H1 (cell line): ENCODE results near the gene LIMK2. TPM values are rescaled to one million over a fixed set of nuclear protein-coding genes. Genes with fewer than 3 reads are reported as not detected.

Source experiments
- CTCF ChIA-PET: fragments of 300-600 bp; sonication (Branson Sonifier 250); formaldehyde crosslinking; loops from one replicate; lab custom pipeline; 2021; ENCODE audit not compliant: partially characterized antibody; lab: Charles Lee
- POLR2A ChIA-PET: fragments of 300-600 bp; sonication (Branson Sonifier 250); formaldehyde crosslinking; loops from one replicate; lab custom pipeline; 2021; ENCODE audit warnings: inconsistent platforms; ENCODE audit not compliant: partially characterized antibody; lab: Charles Lee
- DNase-seq, 2 experiments: peaks; one replicate each; pipeline versions ENCODE4 v3.0.0 to v3.0.0-alpha.2; 2010 to 2022; ENCODE audit warnings: low spot score in 2 of 2, low read depth in 1 of 2, mixed read lengths in 1 of 2
- FAIRE-seq: peaks from 2 replicates; lab custom pipeline; 2011; peaks lifted over from hg19 to GRCh38; lab: Jason Lieb, UNC
- H2AFZ ChIP-seq: 2 replicates; pipeline ENCODE4 v1.8.1; 2012; ENCODE audit warnings: low read length, inconsistent platforms
- H2AK5ac ChIP-seq: 2 replicates; pipeline ENCODE4 v1.6.1; 2013; ENCODE audit warnings: low read depth, low read length
- H2BK120ac ChIP-seq: replicated peaks from 2 replicates; pipeline ENCODE3; 2013; ENCODE audit warnings: low read depth, low read length, inconsistent platforms
- H2BK12ac ChIP-seq: 2 replicates; pipeline ENCODE4 v1.6.1; 2013; ENCODE audit warnings: low read depth, low read length
- H2BK15ac ChIP-seq: 2 replicates; pipeline ENCODE4 v1.6.1; 2013; ENCODE audit warnings: low read length
- H2BK20ac ChIP-seq: 2 replicates; pipeline ENCODE4 v1.6.1; 2013; ENCODE audit warnings: low read length
- H2BK5ac ChIP-seq: 2 replicates; pipeline ENCODE4 v1.6.1; 2013; ENCODE audit warnings: low read depth, low read length
- H3K14ac ChIP-seq: 2 replicates; pipeline ENCODE4 v1.6.1; 2013; ENCODE audit warnings: inconsistent platforms; ENCODE audit not compliant: insufficient read length
- H3K18ac ChIP-seq: 2 replicates; pipeline ENCODE4 v1.6.1; 2013; ENCODE audit warnings: low read length; ENCODE audit errors: extremely low read depth
- H3K23ac ChIP-seq: 2 replicates; pipeline ENCODE4 v1.6.1; 2013; ENCODE audit warnings: inconsistent platforms; ENCODE audit not compliant: insufficient read length
- H3K23me2 ChIP-seq: 2 replicates; pipeline ENCODE4 v1.6.1; 2013; ENCODE audit warnings: low read depth, low read length
- H3K27ac ChIP-seq: 2 replicates; pipeline ENCODE4 v1.6.1; 2011; ENCODE audit warnings: low read depth, low read length, inconsistent platforms
- H3K27me3 ChIP-seq, 4 experiments: replicated peaks in 1 of 4; 1 replicate in 1 of 4; 2 replicates in 3 of 4; pipeline versions ENCODE4 v1.6.1 to v1.8.1; 2011 to 2013; ENCODE audit warnings: low read length in 3 of 4, mild to moderate bottlenecking in 3 of 4, inconsistent platforms in 2 of 4, mixed read lengths in 2 of 4, moderate library complexity in 1 of 4; ENCODE audit not compliant: control insufficient read depth in 3 of 4, insufficient read depth in 3 of 4; ENCODE audit errors: extremely low read depth in 1 of 4
- H3K36me3 ChIP-seq, 4 experiments: 2 replicates each; pipeline versions ENCODE4 v1.6.1 to v1.8.1; 2011 to 2013; ENCODE audit warnings: mild to moderate bottlenecking in 4 of 4, low read length in 3 of 4, moderate library complexity in 2 of 4, control low read depth in 1 of 4, inconsistent platforms in 1 of 4; ENCODE audit not compliant: insufficient read depth in 4 of 4, control insufficient read depth in 2 of 4
- H3K4ac ChIP-seq: replicated peaks from 2 replicates; pipeline ENCODE3; 2013; ENCODE audit warnings: low read length, low read depth, mixed read lengths, inconsistent platforms; ENCODE audit not compliant: insufficient read length
- H3K4me1 ChIP-seq, 4 experiments: replicated peaks in 1 of 4; 1 replicate in 1 of 4; 2 replicates in 3 of 4; pipeline versions ENCODE4 v1.6.1 to v1.8.1; 2011 to 2013; ENCODE audit warnings: low read length in 3 of 4, inconsistent platforms in 2 of 4, mixed read lengths in 1 of 4; ENCODE audit not compliant: insufficient read depth in 4 of 4, control insufficient read depth in 3 of 4
- H3K4me2 ChIP-seq, 2 experiments: 2 replicates each; pipeline versions ENCODE4 v1.6.1 to v1.8.1; 2011 to 2013; ENCODE audit warnings: low read depth in 2 of 2, low read length in 2 of 2, control low read depth in 1 of 2, inconsistent platforms in 1 of 2, mild to moderate bottlenecking in 1 of 2; ENCODE audit not compliant: insufficient read depth in 1 of 2
- H3K4me3 ChIP-seq, 4 experiments: fragments of 200-600, 300-600 bp in 1 of 4; sonication (generic), shearing (Covaris generic), sonication (Bioruptor Twin) in 1 of 4; 2 replicates each; pipeline versions ENCODE4 v1.5.1 to v1.8.1; 2011 to 2016; ENCODE audit warnings: low read length in 4 of 4, low read depth in 3 of 4, control low read depth in 2 of 4, inconsistent platforms in 2 of 4, mild to moderate bottlenecking in 2 of 4, mixed read lengths in 1 of 4, moderate library complexity in 1 of 4; ENCODE audit not compliant: insufficient read depth in 2 of 4; ENCODE audit errors: extremely low read depth in 1 of 4
- H3K56ac ChIP-seq: replicated peaks from 2 replicates; pipeline ENCODE3; 2013; ENCODE audit warnings: low read depth, mild to moderate bottlenecking, mixed read lengths, low read length, inconsistent platforms; ENCODE audit not compliant: insufficient read length
- H3K79me1 ChIP-seq: 2 replicates; pipeline ENCODE4 v1.6.1; 2013; ENCODE audit warnings: low read depth, low read length, control low read depth
- H3K79me2 ChIP-seq, 2 experiments: 2 replicates each; pipeline versions ENCODE4 v1.6.1 to v1.8.1; 2012 to 2013; ENCODE audit warnings: low read length in 2 of 2, mild to moderate bottlenecking in 2 of 2, inconsistent platforms in 1 of 2; ENCODE audit not compliant: insufficient read depth in 2 of 2, control insufficient read depth in 1 of 2
- H3K9ac ChIP-seq, 4 experiments: replicated peaks in 1 of 4; 1 replicate in 1 of 4; 2 replicates in 3 of 4; pipeline versions ENCODE4 v1.6.1 to v1.8.1; 2011 to 2013; ENCODE audit warnings: low read depth in 3 of 4, low read length in 3 of 4, control low read depth in 2 of 4, mild to moderate bottlenecking in 2 of 4, moderate library complexity in 2 of 4, inconsistent platforms in 1 of 4; ENCODE audit errors: extremely low read depth in 1 of 4
- H3K9me3 ChIP-seq, 2 experiments: 2 replicates each; pipeline versions ENCODE4 v1.6.1 to v1.8.1; 2012 to 2013; ENCODE audit warnings: mild to moderate bottlenecking in 2 of 2, moderate library complexity in 2 of 2, control low read depth in 1 of 2, inconsistent platforms in 1 of 2, low read depth in 1 of 2, low read length in 1 of 2, mixed read lengths in 1 of 2; ENCODE audit not compliant: insufficient read depth in 2 of 2
- H4K20me1 ChIP-seq, 2 experiments: replicated peaks in 1 of 2; 2 replicates each; pipeline versions ENCODE3 to v1.8.1; 2011 to 2013; ENCODE audit warnings: inconsistent platforms in 2 of 2, low read length in 2 of 2, mild to moderate bottlenecking in 1 of 2; ENCODE audit not compliant: insufficient read depth in 2 of 2, control insufficient read depth in 1 of 2
- H4K5ac ChIP-seq: 2 replicates; pipeline ENCODE4 v1.6.1; 2013; ENCODE audit warnings: low read length, low read depth, mixed read lengths, inconsistent platforms; ENCODE audit not compliant: insufficient read length
- H4K8ac ChIP-seq: 2 replicates; pipeline ENCODE4 v1.8.0; 2013; ENCODE audit warnings: mild to moderate bottlenecking, moderate library complexity, low read length, inconsistent platforms; ENCODE audit not compliant: insufficient read depth; ENCODE audit errors: extremely low read depth
- H4K91ac ChIP-seq: replicated peaks from 2 replicates; pipeline ENCODE3; 2013; ENCODE audit warnings: low read length, mixed read lengths, inconsistent platforms; ENCODE audit not compliant: insufficient read length
- ASH2L ChIP-seq: fragments of 200-600, 300-600 bp; sonication (generic); IDR thresholded peaks from one replicate; pipeline ENCODE4 v1.7.1; 2017; ENCODE audit warnings: low read length
- CREB1 ChIP-seq: IDR thresholded peaks from 2 replicates; pipeline ENCODE4 v1.6.1; 2012; ENCODE audit warnings: inconsistent platforms
- FOSL1 ChIP-seq: IDR thresholded peaks from 2 replicates; pipeline ENCODE4 v1.6.1; 2011; ENCODE audit warnings: mild to moderate bottlenecking, low read depth, low read length, moderate library complexity; ENCODE audit not compliant: insufficient read depth
- SUZ12 ChIP-seq: fragments of 200-600 bp; sonication (generic); IDR thresholded peaks from 2 replicates; pipeline ENCODE4 v1.6.1; 2012; ENCODE audit warnings: mild to moderate bottlenecking, inconsistent platforms, low read length, moderate library complexity, mixed read lengths
- WGBS, 2 experiments: shearing (Covaris generic) in 1 of 2; methylation state at CpG; one replicate each; pipeline versions ENCODE4 v1.1.6 to v1.1.7; 2013 to 2015; ENCODE audit warnings: low lambda C conversion rate in 2 of 2, mixed read lengths in 2 of 2, inconsistent platforms in 1 of 2, low coverage in 1 of 2, missing lambda C conversion rate in 1 of 2; ENCODE audit not compliant: insufficient replicate concordance in 2 of 2, insufficient coverage in 1 of 2, insufficient read length in 1 of 2; ENCODE audit errors: extremely low coverage in 1 of 2, missing lambda C conversion rate in 1 of 2; 5-methylcytosine and 5-hydroxymethylcytosine counted together
- polyA plus RNA-seq, 7 experiments: library from polyadenylated mRNA; depleted of rRNA in 3 of 7; stranded (reverse) in 5 of 7; unstranded in 2 of 7; fragments of >200 nt in 5 of 7; fragments of 200-250 nt in 2 of 7; gene quantifications; 1 replicate in 5 of 7; 2 replicates in 1 of 7; 4 replicates in 1 of 7; pipeline versions ENCODE4 v1.2.1 to v1.2.3, GENCODE V29; 2011 to 2013; ENCODE audit warnings: missing spikeins in 2 of 7, mixed read lengths in 2 of 7
- total RNA-seq: library from RNA; stranded (reverse); fragmentation: NEBNext Ultra II Directional; extraction: Animal tissue kit (Norgen Biotek cat#: 25700); gene quantifications from 2 replicates; pipeline ENCODE4 v1.2.1, GENCODE V29; 2021

The LIMK2 gene
- total and polyA plus RNA-seq, 2 of the 8 experiments (the other 6 are each of a cell fraction or from before 2014, with no cell fraction given) = 13.2 to 37.6 TPM

- H2BK15ac ChIP-seq = no peak overlapping the region
- 83% methylated on average over 1 of the region's 1 CpG; no CpG with 5 or more reads in 1 of the 2 experiments for WGBS, 2 experiments
- no peak overlapping the region for H4K91ac ChIP-seq
- H3K14ac ChIP-seq = no peak overlapping the region
- no peak overlapping the region for H2BK5ac ChIP-seq
- no peaks in the 10 kb centered on the region for H3K9me3 ChIP-seq
- no peak overlapping the region for H3K27ac ChIP-seq
- ChIA-PET CTCF (interaction anchor here (2.2 kb wide), 1 partner anchor 35 kb away, joined by 9 read pairs; no protein-coding TSS in a partner anchor), POLR2A (interaction anchor here (2.7 kb wide), 1 partner anchor 8 kb away, joined by 9 read pairs; no protein-coding TSS in a partner anchor)
- no peak overlapping the region for H2AFZ ChIP-seq
- DNase-seq (no peak), FAIRE-seq (no peak)
- no peak overlapping the region for H2BK120ac ChIP-seq
- H3K27me3 ChIP-seq = no peaks in the 10 kb centered on the region
- H2AK5ac ChIP-seq = no peak overlapping the region
- H2BK12ac ChIP-seq = no peak overlapping the region
- H3K79me1 ChIP-seq = no peaks in the 10 kb centered on the region
- no peak overlapping the region for H3K4ac ChIP-seq
- H3K18ac ChIP-seq = no peak overlapping the region
- peaks cover 0 to 3% (median 0%) of the 10 kb centered on the region in 4 experiments; a peak in 1 of 8 replicates for H3K36me3 ChIP-seq
- no peak overlapping the region for H3K23ac ChIP-seq
- peaks cover 0 to 6% (median 1%) of the 10 kb centered on the region in 4 experiments; a peak in 2 of 7 replicates for H3K4me1 ChIP-seq
- H3K9ac ChIP-seq = no peak overlapping the region
- H4K8ac ChIP-seq = no peak overlapping the region
- H3K56ac ChIP-seq = no peak overlapping the region
- H3K4me2 ChIP-seq = no peak overlapping the region
- H4K20me1 ChIP-seq = peaks cover 0 to 4% of the 10 kb centered on the region in 2 experiments
- H4K5ac ChIP-seq = no peak overlapping the region
- H2BK20ac ChIP-seq = no peak overlapping the region
- TF ChIP-seq ASH2L (no peak), FOSL1 (no peak), SUZ12 (no peak), CREB1 (no peak)
- H3K79me2 ChIP-seq = 0 out of 4 replicates have a peak, but pooled peaks cover 0 to 3% of the 10 kb centered on the region in 2 experiments
- no peak overlapping the region for H3K4me3 ChIP-seq
- H3K23me2 ChIP-seq = no peaks in the 10 kb centered on the region
Observed at GRCh38 chr22:31238057-31238456, 26.0 kb downstream of the LIMK2 start.
